ENCODE data around the gene SH3YL1.

DNA sequence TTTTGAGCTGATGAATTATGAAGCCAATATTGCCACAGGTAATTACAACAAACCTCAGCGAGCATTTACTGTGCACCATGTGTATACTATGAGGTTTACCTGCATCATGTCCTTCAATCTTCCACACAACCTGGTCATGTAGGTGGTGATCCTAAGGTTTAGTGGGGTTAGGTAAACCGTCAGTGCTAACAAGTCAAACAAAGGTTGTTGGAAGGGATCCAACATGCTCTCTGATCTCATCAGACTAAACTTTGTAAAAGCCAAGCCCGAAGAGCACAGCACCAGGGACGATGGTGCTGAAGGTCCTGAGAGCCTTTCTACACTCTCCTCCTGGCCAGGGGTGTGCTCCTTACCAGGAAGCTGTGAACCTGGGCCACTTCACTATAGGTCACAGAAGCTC is 29.4 kb downstream of the SH3YL1 start:
- TF ChIP-seq, protein P1, sequence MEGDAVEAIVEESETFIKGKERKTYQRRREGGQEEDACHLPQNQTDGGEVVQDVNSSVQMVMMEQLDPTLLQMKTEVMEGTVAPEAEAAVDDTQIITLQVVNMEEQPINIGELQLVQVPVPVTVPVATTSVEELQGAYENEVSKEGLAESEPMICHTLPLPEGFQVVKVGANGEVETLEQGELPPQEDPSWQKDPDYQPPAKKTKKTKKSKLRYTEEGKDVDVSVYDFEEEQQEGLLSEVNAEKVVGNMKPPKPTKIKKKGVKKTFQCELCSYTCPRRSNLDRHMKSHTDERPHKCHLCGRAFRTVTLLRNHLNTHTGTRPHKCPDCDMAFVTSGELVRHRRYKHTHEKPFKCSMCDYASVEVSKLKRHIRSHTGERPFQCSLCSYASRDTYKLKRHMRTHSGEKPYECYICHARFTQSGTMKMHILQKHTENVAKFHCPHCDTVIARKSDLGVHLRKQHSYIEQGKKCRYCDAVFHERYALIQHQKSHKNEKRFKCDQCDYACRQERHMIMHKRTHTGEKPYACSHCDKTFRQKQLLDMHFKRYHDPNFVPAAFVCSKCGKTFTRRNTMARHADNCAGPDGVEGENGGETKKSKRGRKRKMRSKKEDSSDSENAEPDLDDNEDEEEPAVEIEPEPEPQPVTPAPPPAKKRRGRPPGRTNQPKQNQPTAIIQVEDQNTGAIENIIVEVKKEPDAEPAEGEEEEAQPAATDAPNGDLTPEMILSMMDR (optimal IDR thresholded peaks at IDR 0.05 in 1 of 3, IDR thresholded peaks at IDR 0.05 in 1 of 3, conservative IDR thresholded peaks at IDR 0.05 in 1 of 3; ENCODE audit: extremely low read depth in 1 of 3, insufficient read depth in 2 of 3, low read length in 3 of 3) = no peak
- TF ChIP-seq EZH2 (IDR thresholded peaks at IDR 0.05; ENCODE audit: low read length) = no peak
